SW 1271 (cell line): ENCODE data around the gene RAD54L.
"Not testable (repeated sequence)": the region's sequence is repeated elsewhere in the genome, so short reads cannot be mapped to it uniquely, and the experiment has no call there.

Experiments
- DNase-seq, 2 experiments: peaks; one replicate each; lab custom pipeline; 2025; lab: John Stamatoyannopoulos, UW

RAD54L gene

GRCh38 chr1:46241733-46242132 lies 5.8 kb upstream of the RAD54L start:
- DNase-seq = not testable (repeated sequence)

GRCh38 chr1:46242918-46243317 lies 4.6 kb upstream of the RAD54L start:
- DNase-seq = no peak

- not testable (repeated sequence) for DNase-seq
Measured at GRCh38 chr1:46243831-46244230, 3.7 kb upstream of the RAD54L start.

- peak in 1 of 2 experiments; percentile 38 for DNase-seq
Measured at GRCh38 chr1:46244656-46245371, 2.7 kb upstream of the RAD54L start.

GRCh38 chr1:46246136-46246535 lies 1.4 kb upstream of the RAD54L start:
- DNase-seq = not testable (repeated sequence)

- peak; percentile 19 to 68 for DNase-seq
Measured at GRCh38 chr1:46246548-46247435, 771 bp upstream of the RAD54L start.

GRCh38 chr1:46248122-46248920 lies 758 bp downstream of the RAD54L start:
- peak in 1 of 2 experiments; percentile 23 for DNase-seq

- DNase-seq = no peak
Measured at GRCh38 chr1:46254668-46255067, 7.1 kb downstream of the RAD54L start.

- DNase-seq = no peak
Measured at GRCh38 chr1:46256523-46256922, 9.0 kb downstream of the RAD54L start.

GRCh38 chr1:46262508-46262907 lies 14.9 kb downstream of the RAD54L start:
- DNase-seq = no peak

GRCh38 chr1:46263146-46263545 lies 15.6 kb downstream of the RAD54L start:
- DNase-seq = no peak

GRCh38 chr1:46268578-46268977 lies 21.0 kb downstream of the RAD54L start:
- DNase-seq = no peak

GRCh38 chr1:46274225-46275029 lies 26.9 kb downstream of the RAD54L start:
- no peak for DNase-seq

GRCh38 chr1:46275030-46275337 lies 27.4 kb downstream of the RAD54L start:
- no peak for DNase-seq

GRCh38 chr1:46277658-46278373 lies 30.3 kb downstream of the RAD54L start:
- DNase-seq = no peak

- no peak for DNase-seq
Measured at GRCh38 chr1:46278807-46279206, 31.2 kb downstream of the RAD54L start.

GRCh38 chr1:46280092-46280491 lies 32.5 kb downstream of the RAD54L start:
- no peak for DNase-seq

GRCh38 chr1:46281021-46281420 lies 33.5 kb downstream of the RAD54L start:
- DNase-seq = no peak

GRCh38 chr1:46284058-46284457 lies 36.5 kb downstream of the RAD54L start:
- no peak for DNase-seq

GRCh38 chr1:46284597-46285564 lies 37.3 kb downstream of the RAD54L start:
- no peak for DNase-seq
